ENCODE data around the gene UTS2B.

DNA sequence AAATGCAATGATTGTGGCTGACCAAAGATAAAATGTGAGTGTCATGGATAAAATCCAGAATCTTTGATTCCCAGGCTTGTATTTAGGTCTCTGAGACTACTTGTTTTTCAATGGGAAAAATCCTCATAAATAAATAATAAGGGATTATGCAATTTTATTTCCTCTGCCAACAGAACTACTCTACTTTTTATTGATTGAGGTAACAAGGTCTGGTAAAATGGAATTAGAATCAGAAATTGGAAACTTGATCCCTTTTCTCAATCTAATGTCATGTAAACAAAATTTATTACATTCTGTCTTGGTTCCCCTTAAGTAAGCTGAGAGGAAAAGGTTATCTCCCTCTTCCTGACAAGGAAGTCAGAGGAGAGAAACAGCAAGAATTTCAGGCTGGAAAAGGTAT is 49.4 kb downstream of the UTS2B start:
- TF ChIP-seq CTCF (IDR thresholded peaks at IDR 0.05; ENCODE audit: low read depth, low read length) (no peak), EZH2phosphoT487 (IDR thresholded peaks at IDR 0.05; ENCODE audit: low read depth) (no peak)
